ENCODE results near the gene TEAD1. TPM values are rescaled to one million over a fixed set of nuclear protein-coding genes. Genes with fewer than 3 reads are reported as not detected.

The TEAD1 gene
- total RNA-seq, 1 donor: 176 TPM

DNA sequence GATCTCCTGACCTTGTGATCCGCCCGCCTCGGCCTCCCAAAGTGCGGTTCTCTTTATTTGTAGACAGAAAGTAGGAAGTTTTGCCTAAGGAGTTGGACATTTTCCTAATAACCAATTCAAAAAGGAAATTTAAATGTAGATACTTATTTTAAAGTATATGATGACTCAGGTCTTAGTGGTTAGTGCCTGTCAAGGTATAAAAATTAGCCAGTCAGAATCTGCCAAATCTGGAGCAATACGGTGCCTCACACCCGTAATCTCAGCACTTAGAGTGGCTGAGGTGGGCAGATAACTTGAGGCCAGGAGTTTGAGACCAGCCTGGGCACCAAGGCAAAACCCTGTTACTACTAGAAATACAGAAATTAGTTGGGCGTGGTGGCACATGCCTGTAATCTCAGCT lies 248.2 kb downstream of the TEAD1 start:
- Histone ChIP-seq H3K4me3 (ENCODE audit: insufficient read depth, low read length) (no peak overlapping the region), H3K36me3 (ENCODE audit: insufficient read depth, low read length) (peaks cover 29% of the 10 kb centered on the region)
- no peak for DNase-seq (ENCODE audit: insufficient read length, low spot score, missing footprints)

DNA sequence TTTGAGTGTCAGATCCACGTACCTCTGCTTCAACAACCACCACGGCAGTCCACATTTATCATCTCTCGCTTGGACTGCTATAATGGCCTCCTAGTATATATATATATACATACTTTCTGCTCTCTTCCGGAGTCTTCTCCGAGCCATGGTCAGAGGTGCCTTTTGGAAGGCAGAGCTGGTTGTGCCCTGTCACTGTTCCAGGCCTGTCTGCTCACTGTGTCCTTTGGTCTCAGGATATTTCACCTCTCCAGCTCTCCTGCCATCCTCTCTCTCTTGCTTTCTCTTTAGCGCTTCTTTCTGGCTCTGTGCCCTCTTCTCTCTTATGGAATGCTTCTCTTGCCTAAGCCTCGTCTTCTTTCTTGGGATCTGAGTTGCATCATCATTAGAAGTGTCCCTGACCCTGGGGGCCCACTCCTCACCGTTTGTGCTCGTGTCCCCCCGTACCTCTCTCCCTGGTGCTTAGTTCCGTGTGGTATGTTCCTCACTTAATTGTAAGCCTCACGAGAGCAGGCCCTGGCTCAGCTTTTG lies 248.8 kb downstream of the TEAD1 start:
- no peak for DNase-seq (ENCODE audit: insufficient read length, low spot score, missing footprints)

More for the DNA sequence above, 248.2 kb downstream of the TEAD1 start:
- no peaks in the 10 kb centered on the region for H3K9me3 ChIP-seq (ENCODE audit: low read depth, low read length)
- H3K4me2 ChIP-seq (ENCODE audit: insufficient read depth, low read length): no peak overlapping the region
- H3K79me2 ChIP-seq (ENCODE audit: insufficient read depth, low read length): peaks cover 24% of the 10 kb centered on the region
- H3K27ac ChIP-seq (ENCODE audit: low read depth, low read length): no peak overlapping the region
- TF ChIP-seq, protein P1, sequence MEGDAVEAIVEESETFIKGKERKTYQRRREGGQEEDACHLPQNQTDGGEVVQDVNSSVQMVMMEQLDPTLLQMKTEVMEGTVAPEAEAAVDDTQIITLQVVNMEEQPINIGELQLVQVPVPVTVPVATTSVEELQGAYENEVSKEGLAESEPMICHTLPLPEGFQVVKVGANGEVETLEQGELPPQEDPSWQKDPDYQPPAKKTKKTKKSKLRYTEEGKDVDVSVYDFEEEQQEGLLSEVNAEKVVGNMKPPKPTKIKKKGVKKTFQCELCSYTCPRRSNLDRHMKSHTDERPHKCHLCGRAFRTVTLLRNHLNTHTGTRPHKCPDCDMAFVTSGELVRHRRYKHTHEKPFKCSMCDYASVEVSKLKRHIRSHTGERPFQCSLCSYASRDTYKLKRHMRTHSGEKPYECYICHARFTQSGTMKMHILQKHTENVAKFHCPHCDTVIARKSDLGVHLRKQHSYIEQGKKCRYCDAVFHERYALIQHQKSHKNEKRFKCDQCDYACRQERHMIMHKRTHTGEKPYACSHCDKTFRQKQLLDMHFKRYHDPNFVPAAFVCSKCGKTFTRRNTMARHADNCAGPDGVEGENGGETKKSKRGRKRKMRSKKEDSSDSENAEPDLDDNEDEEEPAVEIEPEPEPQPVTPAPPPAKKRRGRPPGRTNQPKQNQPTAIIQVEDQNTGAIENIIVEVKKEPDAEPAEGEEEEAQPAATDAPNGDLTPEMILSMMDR (IDR thresholded peaks at IDR 0.05; ENCODE audit: extremely low read depth, low read depth, low read length): no peak
- H2AFZ ChIP-seq (ENCODE audit: low read length): no peak overlapping the region
- peaks cover 7% of the 10 kb centered on the region for H4K20me1 ChIP-seq (ENCODE audit: insufficient read depth, low read length)
- H3K4me1 ChIP-seq (ENCODE audit: insufficient read depth, low read length): no peaks in the 10 kb centered on the region
- H3K27me3 ChIP-seq (ENCODE audit: insufficient read depth, low read length): no peaks in the 10 kb centered on the region

GRCh38 chr11:12924650-12925049 lies 250.4 kb downstream of the TEAD1 start:
- Histone ChIP-seq H3K36me3 (ENCODE audit: insufficient read depth, low read length) (peaks cover 34% of the 10 kb centered on the region), H3K9me3 (ENCODE audit: low read depth, low read length) (no peaks in the 10 kb centered on the region), H3K79me2 (ENCODE audit: insufficient read depth, low read length) (peaks cover 19% of the 10 kb centered on the region), H3K4me2 (ENCODE audit: insufficient read depth, low read length) (no peak overlapping the region), H3K27ac (ENCODE audit: low read depth, low read length) (no peak overlapping the region), H3K27me3 (ENCODE audit: insufficient read depth, low read length) (no peaks in the 10 kb centered on the region), H4K20me1 (ENCODE audit: insufficient read depth, low read length) (peaks cover 7% of the 10 kb centered on the region), H3K4me1 (ENCODE audit: insufficient read depth, low read length) (no peaks in the 10 kb centered on the region), H3K4me3 (ENCODE audit: insufficient read depth, low read length) (no peak overlapping the region), H2AFZ (ENCODE audit: low read length) (no peak overlapping the region)
- DNase-seq (ENCODE audit: insufficient read length, low spot score, missing footprints): no peak
- TF ChIP-seq, protein P1 (IDR thresholded peaks at IDR 0.05; ENCODE audit: extremely low read depth, low read depth, low read length): no peak

More for the DNA sequence above, 248.8 kb downstream of the TEAD1 start:
- no peak overlapping the region for H2AFZ ChIP-seq (ENCODE audit: low read length)
- peaks cover 33% of the 10 kb centered on the region for H3K36me3 ChIP-seq (ENCODE audit: insufficient read depth, low read length)
- H3K27ac ChIP-seq (ENCODE audit: low read depth, low read length): no peak overlapping the region
- H3K79me2 ChIP-seq (ENCODE audit: insufficient read depth, low read length): peaks cover 21% of the 10 kb centered on the region
- no peak overlapping the region for H3K4me3 ChIP-seq (ENCODE audit: insufficient read depth, low read length)
- H3K4me1 ChIP-seq (ENCODE audit: insufficient read depth, low read length): no peaks in the 10 kb centered on the region
- no peak overlapping the region for H3K4me2 ChIP-seq (ENCODE audit: insufficient read depth, low read length)
- no peaks in the 10 kb centered on the region for H3K9me3 ChIP-seq (ENCODE audit: low read depth, low read length)
- TF ChIP-seq, protein P1 (IDR thresholded peaks at IDR 0.05; ENCODE audit: extremely low read depth, low read depth, low read length): no peak
- peaks cover 7% of the 10 kb centered on the region for H4K20me1 ChIP-seq (ENCODE audit: insufficient read depth, low read length)
- no peaks in the 10 kb centered on the region for H3K27me3 ChIP-seq (ENCODE audit: insufficient read depth, low read length)

DNA sequence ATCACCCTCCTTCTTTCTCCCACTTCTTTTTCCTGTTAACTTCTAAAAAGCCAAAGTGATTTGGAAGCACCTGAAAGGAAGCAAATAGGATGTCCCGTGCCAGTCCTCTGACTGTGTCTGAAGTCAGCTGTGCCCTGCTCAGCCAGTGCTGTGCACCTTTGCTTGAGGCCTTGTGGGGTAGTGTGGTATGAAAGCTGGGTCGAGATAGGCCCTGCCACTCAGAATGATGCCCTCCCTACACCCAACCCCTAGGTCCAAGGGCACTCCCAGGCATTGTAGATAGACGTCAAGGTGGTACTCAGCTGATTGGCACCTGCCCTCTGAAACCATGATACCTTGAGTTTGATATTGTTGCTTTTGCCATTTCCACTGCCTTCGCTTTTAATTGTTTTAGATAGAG lies 251.3 kb downstream of the TEAD1 start:
- peaks cover 7% of the 10 kb centered on the region for H4K20me1 ChIP-seq (ENCODE audit: insufficient read depth, low read length)
- H3K79me2 ChIP-seq (ENCODE audit: insufficient read depth, low read length): peaks cover 19% of the 10 kb centered on the region
- TF ChIP-seq, protein P1 (IDR thresholded peaks at IDR 0.05; ENCODE audit: extremely low read depth, low read depth, low read length): no peak
- no peaks in the 10 kb centered on the region for H3K9me3 ChIP-seq (ENCODE audit: low read depth, low read length)
- H3K4me1 ChIP-seq (ENCODE audit: insufficient read depth, low read length): peaks cover under 1% of the 10 kb centered on the region
- H3K4me3 ChIP-seq (ENCODE audit: insufficient read depth, low read length): no peak overlapping the region
- H3K4me2 ChIP-seq (ENCODE audit: insufficient read depth, low read length): no peak overlapping the region
- H2AFZ ChIP-seq (ENCODE audit: low read length): no peak overlapping the region
- no peak for DNase-seq (ENCODE audit: insufficient read length, low spot score, missing footprints)
- no peak overlapping the region for H3K27ac ChIP-seq (ENCODE audit: low read depth, low read length)
- H3K36me3 ChIP-seq (ENCODE audit: insufficient read depth, low read length): peaks cover 39% of the 10 kb centered on the region
- no peaks in the 10 kb centered on the region for H3K27me3 ChIP-seq (ENCODE audit: insufficient read depth, low read length)
